Measurements from ENCODE around the gene HIF3A. TPM values are rescaled to one million over a fixed set of nuclear protein-coding genes. Genes with fewer than 3 reads are reported as not detected.

HIF3A gene
- total and polyA plus RNA-seq, 2 of the 8 experiments (the other 6 are each of a cell fraction or from before 2014, with no cell fraction given): 38.6 to 38.8 TPM

DNA sequence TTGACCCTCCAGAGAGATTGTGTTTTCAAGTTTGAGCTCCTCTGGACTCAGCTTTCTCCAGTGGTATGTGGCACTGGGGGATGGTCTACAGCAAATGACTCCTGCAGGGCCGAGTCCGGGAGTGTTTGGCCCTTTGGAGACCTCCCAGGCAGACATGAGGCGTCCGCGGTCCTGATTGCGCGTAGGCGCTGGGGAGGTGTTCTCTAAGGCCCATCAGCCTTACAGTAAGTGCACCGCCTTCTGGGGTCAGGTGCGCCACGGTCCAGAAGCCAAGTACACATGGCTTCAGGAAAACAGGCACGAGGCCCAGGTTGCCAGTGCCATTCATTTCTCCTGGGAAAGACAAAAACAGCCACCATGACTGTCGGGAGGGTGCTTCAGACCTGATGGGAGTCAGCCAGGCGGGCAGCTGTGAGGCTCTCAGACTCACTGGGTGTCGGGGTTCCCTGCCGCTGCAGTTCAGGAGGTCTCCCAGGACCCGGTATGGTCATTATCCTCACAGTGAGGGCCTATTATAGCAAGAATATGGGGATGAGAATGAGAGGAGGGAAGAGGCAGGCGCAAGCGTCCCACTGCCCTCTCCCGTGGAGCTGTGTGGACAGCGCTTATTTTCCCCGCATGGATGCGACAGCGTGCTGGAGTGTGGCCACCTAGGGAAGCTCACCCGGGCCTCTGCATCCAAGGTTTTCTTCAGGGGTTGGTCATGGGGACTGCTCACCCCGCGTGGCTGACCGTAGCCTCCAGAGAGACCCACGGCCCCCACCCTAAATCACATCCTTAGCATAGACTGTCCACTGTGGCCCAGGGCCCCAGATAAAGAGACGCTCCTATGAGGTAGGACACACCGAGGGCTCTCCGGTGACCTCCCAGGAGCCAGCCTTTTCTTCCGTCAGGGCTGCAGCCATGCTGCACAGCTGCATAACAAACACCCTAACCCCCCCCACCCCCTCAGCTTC lies 94.7 kb downstream of the HIF3A start (continued):
- TF ChIP-seq, protein P1, sequence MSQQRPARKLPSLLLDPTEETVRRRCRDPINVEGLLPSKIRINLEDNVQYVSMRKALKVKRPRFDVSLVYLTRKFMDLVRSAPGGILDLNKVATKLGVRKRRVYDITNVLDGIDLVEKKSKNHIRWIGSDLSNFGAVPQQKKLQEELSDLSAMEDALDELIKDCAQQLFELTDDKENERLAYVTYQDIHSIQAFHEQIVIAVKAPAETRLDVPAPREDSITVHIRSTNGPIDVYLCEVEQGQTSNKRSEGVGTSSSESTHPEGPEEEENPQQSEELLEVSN (IDR thresholded peaks at IDR 0.05): no peak
- TF ChIP-seq EGR1 (IDR thresholded peaks at IDR 0.05; ENCODE audit: borderline replicate concordance, low read depth, low read length) (no peak), ATF2 (IDR thresholded peaks at IDR 0.05; ENCODE audit: low read length) (no peak), POU5F1 (IDR thresholded peaks at IDR 0.05; ENCODE audit: low read depth, low read length) (no peak), KDM4A (IDR thresholded peaks at IDR 0.05; ENCODE audit: low read depth, low read length, severe bottlenecking) (no peak), POLR2A (IDR thresholded peaks at IDR 0.05; ENCODE audit: control extremely low read depth in 1 of 2, low read depth in 2 of 2, low read length in 2 of 2) (no peak; a peak in 1 of 3 replicates), RBBP5 (IDR thresholded peaks at IDR 0.05; ENCODE audit: borderline replicate concordance, low read depth, low read length) (no peak)

All from H1 (cell line).